GM23338 (cell line): ENCODE data around the gene BCL11B. TPM values are rescaled to one million over a fixed set of nuclear protein-coding genes. Genes with fewer than 3 reads are reported as not detected.

Source experiments
- ATAC-seq: fragments of 200-7000 bp; cut with Tn5 transposase; 3 replicates; pipeline ENCODE4 v1.9.1; 2020
- DNase-seq: peaks from one replicate; pipeline ENCODE4 v3.0.0-alpha.2; 2015; ENCODE audit warnings: low spot score
- H2AFZ ChIP-seq: fragments of 200-600 bp; sonication (generic); 2 replicates; pipeline ENCODE4 v1.8.0; 2016; ENCODE audit warnings: antibody characterized with exemption, mild to moderate bottlenecking, moderate library complexity
- H3F3A ChIP-seq: fragments of 200-600 bp; sonication (generic); replicated peaks from 2 replicates; pipeline ENCODE4 v1.8.0; 2017; ENCODE audit warnings: antibody characterized with exemption, mixed run types, low read depth
- H3K27ac ChIP-seq: fragments of 200-600 bp; sonication (generic); 2 replicates; pipeline ENCODE4 v1.6.1; 2016; ENCODE audit warnings: low read depth
- H3K27me3 ChIP-seq: fragments of 200-600 bp; sonication (generic); 2 replicates; pipeline ENCODE4 v1.8.0; 2016; ENCODE audit warnings: mild to moderate bottlenecking, mixed run types, moderate library complexity; ENCODE audit not compliant: insufficient read depth
- H3K36me3 ChIP-seq: fragments of 200-600 bp; sonication (generic); 2 replicates; pipeline ENCODE4 v1.8.0; 2016; ENCODE audit warnings: mild to moderate bottlenecking; ENCODE audit not compliant: insufficient read depth
- H3K4me1 ChIP-seq: fragments of 200-600 bp; sonication (generic); 2 replicates; pipeline ENCODE4 v1.8.0; 2016; ENCODE audit warnings: mild to moderate bottlenecking, moderate library complexity; ENCODE audit not compliant: insufficient read depth
- H3K4me2 ChIP-seq: fragments of 200-600 bp; sonication (generic); 2 replicates; pipeline ENCODE4 v1.7.1; 2017; ENCODE audit warnings: mixed run types
- H3K4me3 ChIP-seq: fragments of 200-600 bp; sonication (generic); 2 replicates; pipeline ENCODE4 v1.6.1; 2016; ENCODE audit warnings: mixed run types
- H3K79me2 ChIP-seq: fragments of 200-600 bp; sonication (generic); replicated peaks from 2 replicates; pipeline ENCODE4 v1.8.0; 2017; ENCODE audit warnings: mild to moderate bottlenecking; ENCODE audit not compliant: insufficient read depth
- H3K9me2 ChIP-seq: fragments of 200-600 bp; sonication (generic); 2 replicates; pipeline ENCODE4 v1.8.0; 2017; ENCODE audit not compliant: insufficient read depth
- H4K20me1 ChIP-seq: fragments of 200-600 bp; sonication (generic); replicated peaks from 2 replicates; pipeline ENCODE4 v1.8.0; 2017; ENCODE audit warnings: mild to moderate bottlenecking; ENCODE audit not compliant: insufficient read depth
- H3K27ac Mint-ChIP-seq: 2 replicates; pipeline ENCODE4 v1.8.0; 2020; ENCODE audit warnings: inconsistent platforms, mild to moderate bottlenecking, moderate library complexity, mixed read lengths
- H3K27me3 Mint-ChIP-seq: 3 replicates; pipeline ENCODE4 v1.8.0; 2022; ENCODE audit warnings: low read depth, mild to moderate bottlenecking, moderate library complexity, mixed read lengths, inconsistent platforms; ENCODE audit not compliant: insufficient read depth, poor library complexity
- H3K36me3 Mint-ChIP-seq: 3 replicates; pipeline ENCODE4 v1.8.0; 2021; ENCODE audit warnings: low read depth, mild to moderate bottlenecking, inconsistent platforms, moderate library complexity, mixed read lengths
- H3K4me1 Mint-ChIP-seq: 3 replicates; pipeline ENCODE4 v1.8.0; 2020; ENCODE audit warnings: mild to moderate bottlenecking, inconsistent platforms, mixed read lengths
- H3K4me3 Mint-ChIP-seq: 3 replicates; pipeline ENCODE4 v1.8.0; 2021; ENCODE audit warnings: moderate library complexity, mild to moderate bottlenecking, inconsistent platforms, mixed read lengths
- H3K9me3 Mint-ChIP-seq: 3 replicates; pipeline ENCODE4 v1.8.0; 2020; ENCODE audit warnings: moderate library complexity, mild to moderate bottlenecking, inconsistent platforms, mixed read lengths
- CREB1 ChIP-seq: fragments of 250-450 bp; sonication (Bioruptor Pico); IDR thresholded peaks from 2 replicates; pipeline ENCODE4 v1.5.0; 2020; ENCODE audit warnings: low read depth, mild to moderate bottlenecking, moderate library complexity
- CTCF ChIP-seq, 2 experiments: fragments of 200-600 bp in 1 of 2; sonication (generic) in 1 of 2; conservative IDR thresholded peaks; 2 replicates each; pipeline versions ENCODE4 v1.5.1 to v1.6.1; 2016 to 2017; ENCODE audit warnings: antibody characterized with exemption in 2 of 2, low read depth in 2 of 2, mild to moderate bottlenecking in 2 of 2, moderate library complexity in 1 of 2
- EZH2 ChIP-seq: fragments of 200-600 bp; sonication (generic); IDR thresholded peaks from one replicate; pipeline ENCODE4 v1.8.0; 2017; ENCODE audit warnings: antibody characterized with exemption, mild to moderate bottlenecking, low read depth; ENCODE audit not compliant: unreplicated experiment
- EZH2phosphoT487 ChIP-seq: fragments of 200-600 bp; sonication (generic); IDR thresholded peaks from one replicate; pipeline ENCODE4 v1.8.1; 2018; ENCODE audit warnings: antibody characterized with exemption; ENCODE audit not compliant: unreplicated experiment
- JUNB ChIP-seq: IDR thresholded peaks from one replicate; pipeline ENCODE4 v1.6.1; 2016; ENCODE audit warnings: antibody characterized with exemption; ENCODE audit not compliant: unreplicated experiment
- NANOG ChIP-seq: IDR thresholded peaks from 2 replicates; pipeline ENCODE4 v1.6.1; 2016; ENCODE audit warnings: antibody characterized with exemption, borderline replicate concordance
- POLR2AphosphoS5 ChIP-seq: IDR thresholded peaks from 2 replicates; pipeline ENCODE4 v1.6.1; 2016; ENCODE audit warnings: antibody characterized with exemption, low read depth
- STAT1 ChIP-seq: IDR thresholded peaks from one replicate; pipeline ENCODE4 v1.6.1; 2016; ENCODE audit warnings: antibody characterized with exemption; ENCODE audit not compliant: unreplicated experiment
- ZNF114 ChIP-seq: fragments of 250-450 bp; sonication (Bioruptor Pico); IDR thresholded peaks from 2 replicates; pipeline ENCODE4 v1.5.0; 2020; ENCODE audit warnings: mild to moderate bottlenecking, moderate library complexity
- ZNF331 ChIP-seq: fragments of 250-450 bp; sonication (Bioruptor Pico); IDR thresholded peaks from 2 replicates; pipeline ENCODE4 v1.5.0; 2020; ENCODE audit warnings: low read depth, mild to moderate bottlenecking, moderate library complexity
- polyA plus RNA-seq: library from polyadenylated mRNA; unstranded; fragments of >200 nt; fragmentation: Nextera tagmentation; extraction: Ambion mirVana; gene quantifications from 2 replicates; pipeline ENCODE4 v1.2.1, GENCODE V29; 2016
- total RNA-seq: library from RNA; depleted of rRNA; stranded (reverse); fragments of >200 nt; shearing (Covaris generic); gene quantifications from 2 replicates; pipeline ENCODE4 v1.2.3, GENCODE V29; 2014
- TF ChIP-seq, protein P1 (sequence below): IDR thresholded peaks from one replicate; pipeline ENCODE4 v1.6.1; 2018; ENCODE audit warnings: antibody characterized with exemption; ENCODE audit not compliant: unreplicated experiment
- TF ChIP-seq, protein P2 (sequence below): fragments of 250-450 bp; sonication (Bioruptor Pico); IDR thresholded peaks from 2 replicates; pipeline ENCODE4 v1.5.0; 2020; ENCODE audit warnings: mild to moderate bottlenecking, moderate library complexity

BCL11B gene
- total and polyA plus RNA-seq, 2 experiments from 2014 or later: 2.4 to 6.7 TPM

DNA sequence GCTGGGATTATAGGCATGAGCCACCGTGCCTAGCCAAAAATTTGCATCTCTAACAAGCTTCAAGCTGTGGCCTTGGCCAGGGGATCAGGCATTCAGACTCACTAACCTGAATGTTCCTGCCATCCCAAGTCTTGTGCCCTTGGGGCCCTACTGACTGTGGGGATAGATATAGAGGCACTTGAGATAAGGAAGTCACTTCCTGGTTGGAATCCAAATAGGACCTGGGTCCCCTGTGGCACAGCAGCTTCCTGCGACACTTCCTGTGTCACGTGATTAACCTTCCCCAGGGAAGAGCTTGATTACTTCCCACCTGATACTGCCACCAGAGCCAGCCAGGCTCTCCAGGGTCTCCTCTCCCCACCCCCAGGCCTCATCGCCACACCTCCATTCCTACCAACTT, 128.2 kb downstream of the BCL11B start (continued):
- TF ChIP-seq, protein P1, sequence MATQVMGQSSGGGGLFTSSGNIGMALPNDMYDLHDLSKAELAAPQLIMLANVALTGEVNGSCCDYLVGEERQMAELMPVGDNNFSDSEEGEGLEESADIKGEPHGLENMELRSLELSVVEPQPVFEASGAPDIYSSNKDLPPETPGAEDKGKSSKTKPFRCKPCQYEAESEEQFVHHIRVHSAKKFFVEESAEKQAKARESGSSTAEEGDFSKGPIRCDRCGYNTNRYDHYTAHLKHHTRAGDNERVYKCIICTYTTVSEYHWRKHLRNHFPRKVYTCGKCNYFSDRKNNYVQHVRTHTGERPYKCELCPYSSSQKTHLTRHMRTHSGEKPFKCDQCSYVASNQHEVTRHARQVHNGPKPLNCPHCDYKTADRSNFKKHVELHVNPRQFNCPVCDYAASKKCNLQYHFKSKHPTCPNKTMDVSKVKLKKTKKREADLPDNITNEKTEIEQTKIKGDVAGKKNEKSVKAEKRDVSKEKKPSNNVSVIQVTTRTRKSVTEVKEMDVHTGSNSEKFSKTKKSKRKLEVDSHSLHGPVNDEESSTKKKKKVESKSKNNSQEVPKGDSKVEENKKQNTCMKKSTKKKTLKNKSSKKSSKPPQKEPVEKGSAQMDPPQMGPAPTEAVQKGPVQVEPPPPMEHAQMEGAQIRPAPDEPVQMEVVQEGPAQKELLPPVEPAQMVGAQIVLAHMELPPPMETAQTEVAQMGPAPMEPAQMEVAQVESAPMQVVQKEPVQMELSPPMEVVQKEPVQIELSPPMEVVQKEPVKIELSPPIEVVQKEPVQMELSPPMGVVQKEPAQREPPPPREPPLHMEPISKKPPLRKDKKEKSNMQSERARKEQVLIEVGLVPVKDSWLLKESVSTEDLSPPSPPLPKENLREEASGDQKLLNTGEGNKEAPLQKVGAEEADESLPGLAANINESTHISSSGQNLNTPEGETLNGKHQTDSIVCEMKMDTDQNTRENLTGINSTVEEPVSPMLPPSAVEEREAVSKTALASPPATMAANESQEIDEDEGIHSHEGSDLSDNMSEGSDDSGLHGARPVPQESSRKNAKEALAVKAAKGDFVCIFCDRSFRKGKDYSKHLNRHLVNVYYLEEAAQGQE: no peak

DNA sequence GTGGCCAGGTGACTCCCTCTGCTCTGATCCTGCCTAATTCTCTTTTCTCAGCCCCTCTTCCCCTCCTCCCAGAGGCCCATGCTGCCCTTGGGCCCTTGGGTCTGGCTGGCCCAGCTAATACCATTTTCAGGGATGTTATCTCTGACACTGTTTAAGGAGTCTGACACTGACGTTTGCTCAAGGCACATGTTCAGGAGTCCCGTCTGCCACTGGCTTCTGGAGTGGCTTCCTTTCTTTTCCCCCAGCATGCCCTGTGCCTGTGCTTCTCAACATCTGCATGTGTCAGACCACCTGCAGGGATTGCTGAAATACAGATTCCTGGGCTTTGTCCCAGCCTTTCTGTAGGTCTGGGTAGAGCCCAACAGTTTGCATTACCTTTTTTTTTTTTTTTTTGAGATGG, 128.9 kb downstream of the BCL11B start:
- TF ChIP-seq ZNF114: no peak
- no peak for TF ChIP-seq EZH2phosphoT487
- no peak for TF ChIP-seq POLR2AphosphoS5
- no peak for TF ChIP-seq JUNB
- TF ChIP-seq, protein P2, sequence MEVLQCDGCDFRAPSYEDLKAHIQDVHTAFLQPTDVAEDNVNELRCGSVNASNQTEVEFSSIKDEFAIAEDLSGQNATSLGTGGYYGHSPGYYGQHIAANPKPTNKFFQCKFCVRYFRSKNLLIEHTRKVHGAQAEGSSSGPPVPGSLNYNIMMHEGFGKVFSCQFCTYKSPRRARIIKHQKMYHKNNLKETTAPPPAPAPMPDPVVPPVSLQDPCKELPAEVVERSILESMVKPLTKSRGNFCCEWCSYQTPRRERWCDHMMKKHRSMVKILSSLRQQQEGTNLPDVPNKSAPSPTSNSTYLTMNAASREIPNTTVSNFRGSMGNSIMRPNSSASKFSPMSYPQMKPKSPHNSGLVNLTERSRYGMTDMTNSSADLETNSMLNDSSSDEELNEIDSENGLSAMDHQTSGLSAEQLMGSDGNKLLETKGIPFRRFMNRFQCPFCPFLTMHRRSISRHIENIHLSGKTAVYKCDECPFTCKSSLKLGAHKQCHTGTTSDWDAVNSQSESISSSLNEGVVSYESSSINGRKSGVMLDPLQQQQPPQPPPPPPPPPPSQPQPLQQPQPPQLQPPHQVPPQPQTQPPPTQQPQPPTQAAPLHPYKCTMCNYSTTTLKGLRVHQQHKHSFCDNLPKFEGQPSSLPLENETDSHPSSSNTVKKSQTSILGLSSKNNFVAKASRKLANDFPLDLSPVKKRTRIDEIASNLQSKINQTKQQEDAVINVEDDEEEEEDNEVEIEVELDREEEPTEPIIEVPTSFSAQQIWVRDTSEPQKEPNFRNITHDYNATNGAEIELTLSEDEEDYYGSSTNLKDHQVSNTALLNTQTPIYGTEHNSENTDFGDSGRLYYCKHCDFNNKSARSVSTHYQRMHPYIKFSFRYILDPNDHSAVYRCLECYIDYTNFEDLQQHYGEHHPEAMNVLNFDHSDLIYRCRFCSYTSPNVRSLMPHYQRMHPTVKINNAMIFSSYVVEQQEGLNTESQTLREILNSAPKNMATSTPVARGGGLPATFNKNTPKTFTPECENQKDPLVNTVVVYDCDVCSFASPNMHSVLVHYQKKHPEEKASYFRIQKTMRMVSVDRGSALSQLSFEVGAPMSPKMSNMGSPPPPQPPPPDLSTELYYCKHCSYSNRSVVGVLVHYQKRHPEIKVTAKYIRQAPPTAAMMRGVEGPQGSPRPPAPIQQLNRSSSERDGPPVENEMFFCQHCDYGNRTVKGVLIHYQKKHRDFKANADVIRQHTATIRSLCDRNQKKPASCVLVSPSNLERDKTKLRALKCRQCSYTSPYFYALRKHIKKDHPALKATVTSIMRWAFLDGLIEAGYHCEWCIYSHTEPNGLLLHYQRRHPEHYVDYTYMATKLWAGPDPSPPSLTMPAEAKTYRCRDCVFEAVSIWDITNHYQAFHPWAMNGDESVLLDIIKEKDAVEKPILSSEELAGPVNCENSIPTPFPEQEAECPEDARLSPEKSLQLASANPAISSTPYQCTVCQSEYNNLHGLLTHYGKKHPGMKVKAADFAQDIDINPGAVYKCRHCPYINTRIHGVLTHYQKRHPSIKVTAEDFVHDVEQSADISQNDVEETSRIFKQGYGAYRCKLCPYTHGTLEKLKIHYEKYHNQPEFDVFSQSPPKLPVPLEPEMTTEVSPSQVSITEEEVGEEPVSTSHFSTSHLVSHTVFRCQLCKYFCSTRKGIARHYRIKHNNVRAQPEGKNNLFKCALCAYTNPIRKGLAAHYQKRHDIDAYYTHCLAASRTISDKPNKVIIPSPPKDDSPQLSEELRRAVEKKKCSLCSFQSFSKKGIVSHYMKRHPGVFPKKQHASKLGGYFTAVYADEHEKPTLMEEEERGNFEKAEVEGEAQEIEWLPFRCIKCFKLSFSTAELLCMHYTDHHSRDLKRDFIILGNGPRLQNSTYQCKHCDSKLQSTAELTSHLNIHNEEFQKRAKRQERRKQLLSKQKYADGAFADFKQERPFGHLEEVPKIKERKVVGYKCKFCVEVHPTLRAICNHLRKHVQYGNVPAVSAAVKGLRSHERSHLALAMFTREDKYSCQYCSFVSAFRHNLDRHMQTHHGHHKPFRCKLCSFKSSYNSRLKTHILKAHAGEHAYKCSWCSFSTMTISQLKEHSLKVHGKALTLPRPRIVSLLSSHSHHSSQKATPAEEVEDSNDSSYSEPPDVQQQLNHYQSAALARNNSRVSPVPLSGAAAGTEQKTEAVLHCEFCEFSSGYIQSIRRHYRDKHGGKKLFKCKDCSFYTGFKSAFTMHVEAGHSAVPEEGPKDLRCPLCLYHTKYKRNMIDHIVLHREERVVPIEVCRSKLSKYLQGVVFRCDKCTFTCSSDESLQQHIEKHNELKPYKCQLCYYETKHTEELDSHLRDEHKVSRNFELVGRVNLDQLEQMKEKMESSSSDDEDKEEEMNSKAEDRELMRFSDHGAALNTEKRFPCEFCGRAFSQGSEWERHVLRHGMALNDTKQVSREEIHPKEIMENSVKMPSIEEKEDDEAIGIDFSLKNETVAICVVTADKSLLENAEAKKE (CRISPR knock-in tag): no peak
- no peak for TF ChIP-seq CTCF (conservative IDR thresholded peaks at IDR 0.05; ENCODE audit: low read depth in 2 of 2)
- TF ChIP-seq NANOG: no peak
- TF ChIP-seq EZH2: no peak
- TF ChIP-seq STAT1: no peak
- TF ChIP-seq ZNF331 (CRISPR knock-in tag): no peak
- no peak for TF ChIP-seq CREB1 (CRISPR knock-in tag)
- Histone ChIP-seq H3K4me1 (peaks cover 17% of the 10 kb centered on the region), H3K79me2 (no peaks in the 10 kb centered on the region), H4K20me1 (no peaks in the 10 kb centered on the region), H2AFZ (peak overlapping the region; percentile 59; the same call in 1 of the 2 replicates), H3K27me3 (no peaks in the 10 kb centered on the region), H3F3A (no peaks in the 10 kb centered on the region), H3K9me2 (no peaks in the 10 kb centered on the region), H3K27ac (no peak overlapping the region), H3K4me2 (no peak overlapping the region), H3K4me3 (no peak overlapping the region), H3K36me3 (no peaks in the 10 kb centered on the region)
- Mint-ChIP-seq H3K4me3 (no peak overlapping the region), H3K9me3 (peaks cover 3% of the 10 kb centered on the region; the same call in 1 of the 3 replicates), H3K27me3 (peaks cover 11% of the 10 kb centered on the region), H3K36me3 (no peaks in the 10 kb centered on the region), H3K27ac (no peak overlapping the region), H3K4me1 (peaks cover 20% of the 10 kb centered on the region)
- no peak for DNase-seq
- peak; percentile 37; the same call in 2 of the 3 replicates for ATAC-seq
